Dendritic cell treated with granulocyte-macrophage colony-stimulating factor and Interleukin-4, amounts not matched to agents 40 ng/mL and 50 ng/mL, for 4 days (primary cell): Measurements from ENCODE around the gene KCNMB1.
"Not testable (repeated sequence)": the region's sequence is repeated elsewhere in the genome, so short reads cannot be mapped to it uniquely, and the experiment has no call there.

Experiments
- H3K27ac Mint-ChIP-seq: one replicate; pipeline ENCODE4 v1.8.0; 2022; ENCODE audit warnings: mild to moderate bottlenecking, mixed read lengths
- H3K27me3 Mint-ChIP-seq: one replicate; pipeline ENCODE4 v1.8.0; 2022; ENCODE audit warnings: mild to moderate bottlenecking, mixed read lengths
- H3K36me3 Mint-ChIP-seq: one replicate; pipeline ENCODE4 v1.8.0; 2022; ENCODE audit warnings: low read depth, mixed read lengths
- H3K4me1 Mint-ChIP-seq: one replicate; pipeline ENCODE4 v1.8.0; 2022; ENCODE audit warnings: low read depth, mixed read lengths
- H3K4me3 Mint-ChIP-seq: one replicate; pipeline ENCODE4 v1.8.0; 2022; ENCODE audit warnings: mild to moderate bottlenecking, moderate library complexity, mixed read lengths
- H3K9me3 Mint-ChIP-seq: one replicate; pipeline ENCODE4 v1.8.0; 2022; ENCODE audit warnings: mixed read lengths
- intact Hi-C: fragments of 100-400 bp; cut with micrococcal nuclease; formaldehyde crosslinking; loops from one replicate; pipeline ENCODE4 v1.15.0; 2022

The KCNMB1 gene

DNA sequence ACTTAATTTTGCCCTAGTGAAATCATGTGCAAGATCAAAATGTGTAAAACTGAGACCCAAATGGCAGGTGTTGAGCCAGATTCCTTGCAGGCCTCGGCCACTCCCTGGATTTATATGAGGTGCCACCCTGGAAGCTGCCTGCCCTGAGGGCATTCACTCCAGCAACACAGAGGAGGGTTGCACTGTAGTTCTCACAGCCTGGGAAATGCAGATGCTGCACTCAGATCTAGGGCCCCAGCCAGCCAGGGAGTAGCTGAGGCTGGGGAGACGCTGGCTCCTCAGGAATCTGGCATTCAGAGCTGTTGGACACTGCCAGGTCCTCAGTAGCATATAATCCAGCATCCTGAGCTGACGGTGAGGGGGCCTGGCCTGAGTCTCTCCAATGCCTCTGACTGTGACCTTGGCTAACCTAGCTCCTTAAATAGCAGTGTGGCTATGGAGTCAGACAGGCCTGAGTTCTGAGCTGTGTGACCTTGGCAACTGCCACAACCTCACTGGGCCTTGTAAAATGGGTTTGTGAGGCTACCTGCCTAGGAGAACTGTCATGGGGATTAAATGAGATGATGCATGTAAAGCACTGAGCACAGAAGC lies 8.7 kb downstream of the KCNMB1 start:
- no peaks in the 10 kb centered on the region for H3K27me3 Mint-ChIP-seq
- H3K27ac Mint-ChIP-seq = no peak overlapping the region
- peaks cover 87% of the 10 kb centered on the region for H3K36me3 Mint-ChIP-seq
- intact Hi-C loops = no loop called here
- no peak overlapping the region for H3K4me3 Mint-ChIP-seq
- H3K4me1 Mint-ChIP-seq = no peaks in the 10 kb centered on the region
- no peaks in the 10 kb centered on the region for H3K9me3 Mint-ChIP-seq

DNA sequence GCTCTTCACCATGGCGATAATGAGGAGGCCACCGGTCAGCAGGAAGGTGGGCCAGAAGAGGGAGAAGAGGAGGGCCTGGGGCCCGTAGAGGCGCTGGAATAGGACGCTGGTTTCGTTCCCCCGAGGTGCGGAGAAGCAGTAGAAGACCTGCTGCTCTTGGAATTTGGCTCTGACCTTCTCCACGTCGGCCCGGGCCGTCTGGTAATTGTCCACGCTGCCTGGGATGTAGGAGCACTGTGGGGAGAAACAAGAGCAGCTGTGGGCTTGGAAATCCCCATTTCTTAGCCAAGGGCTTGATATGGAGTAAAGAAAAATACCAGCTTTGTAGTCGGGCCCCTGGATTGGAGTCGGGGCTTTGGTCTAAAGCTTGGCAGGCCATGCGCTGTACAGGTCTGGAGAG lies 10.4 kb downstream of the KCNMB1 start:
- Mint-ChIP-seq H3K27me3 (no peaks in the 10 kb centered on the region), H3K27ac (no peak overlapping the region), H3K4me3 (no peak overlapping the region), H3K36me3 (peaks cover 70% of the 10 kb centered on the region), H3K4me1 (peaks cover 5% of the 10 kb centered on the region), H3K9me3 (no peaks in the 10 kb centered on the region)
- intact Hi-C loops = no loop called here

DNA sequence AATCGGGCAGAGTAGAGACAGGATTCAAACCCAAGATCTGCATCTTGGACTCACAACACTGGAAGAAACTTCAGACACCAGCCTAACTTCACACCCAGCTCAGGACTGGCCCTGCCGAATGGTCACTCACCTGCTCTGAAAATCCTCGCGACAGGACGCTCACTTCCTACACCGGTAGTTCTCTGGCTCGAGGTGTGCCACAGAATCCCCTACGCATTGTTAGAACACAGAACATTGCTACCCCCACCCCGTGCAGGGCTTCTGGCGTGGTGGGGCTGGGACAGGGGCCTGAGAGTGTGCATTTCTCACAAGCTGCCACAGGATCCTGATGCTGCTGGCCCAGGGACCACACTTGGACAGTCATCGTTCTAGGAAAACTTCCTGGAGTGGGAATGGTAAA lies 12.1 kb downstream of the KCNMB1 start:
- Mint-ChIP-seq H3K36me3 (peaks cover 53% of the 10 kb centered on the region), H3K27me3 (no peaks in the 10 kb centered on the region), H3K4me3 (no peak overlapping the region), H3K9me3 (no peaks in the 10 kb centered on the region), H3K4me1 (peaks cover 14% of the 10 kb centered on the region), H3K27ac (no peak overlapping the region)
- intact Hi-C loops = no loop called here

DNA sequence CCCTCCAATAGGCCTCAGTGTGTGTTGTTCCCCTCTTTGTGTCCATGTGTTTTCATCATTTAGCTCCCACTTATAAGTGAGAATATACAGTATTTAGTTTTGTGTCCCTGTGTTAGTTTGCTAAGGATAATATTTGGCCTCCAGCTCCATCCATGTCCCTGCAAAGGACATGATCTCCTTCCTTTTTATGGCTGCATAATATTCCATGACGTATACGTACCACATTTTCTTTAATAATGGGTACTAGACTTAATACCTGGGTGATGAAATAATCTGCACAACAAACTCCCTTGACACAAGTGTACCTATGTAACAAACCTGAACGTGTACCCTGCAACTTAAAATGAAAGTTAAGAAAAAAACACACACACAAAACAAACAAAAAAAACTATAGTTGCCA lies 12.6 kb downstream of the KCNMB1 start:
- H3K27me3 Mint-ChIP-seq, H3K27ac Mint-ChIP-seq, intact Hi-C loops, H3K4me3 Mint-ChIP-seq, H3K9me3 Mint-ChIP-seq: not testable (repeated sequence)
- Mint-ChIP-seq H3K36me3 (peaks cover 48% of the 10 kb centered on the region), H3K4me1 (peaks cover 14% of the 10 kb centered on the region)

DNA sequence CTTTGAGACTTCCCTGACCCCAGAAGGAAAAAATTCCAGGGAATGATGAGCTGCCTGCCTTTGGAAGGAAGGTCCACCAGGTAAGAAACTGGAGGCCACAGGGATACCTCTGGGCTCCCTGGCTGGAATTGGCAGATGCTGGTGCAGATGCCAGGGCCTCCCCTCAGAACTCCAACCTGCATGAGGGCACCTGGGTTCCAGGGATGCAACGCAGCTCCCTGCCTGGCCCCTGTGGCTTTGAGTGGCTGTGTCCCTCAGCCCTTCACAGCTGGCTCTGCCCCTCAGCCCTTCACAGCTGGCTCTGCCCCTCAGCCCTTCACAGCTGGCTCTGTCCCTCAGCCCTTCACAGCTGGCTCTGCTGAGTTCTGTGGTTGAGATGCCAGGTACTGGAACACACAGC lies 13.9 kb downstream of the KCNMB1 start:
- Mint-ChIP-seq H3K4me3 (no peak overlapping the region), H3K36me3 (peaks cover 38% of the 10 kb centered on the region), H3K27ac (no peak overlapping the region), H3K27me3 (no peaks in the 10 kb centered on the region), H3K9me3 (no peaks in the 10 kb centered on the region), H3K4me1 (peaks cover 14% of the 10 kb centered on the region)
- intact Hi-C loops = no loop called here

DNA sequence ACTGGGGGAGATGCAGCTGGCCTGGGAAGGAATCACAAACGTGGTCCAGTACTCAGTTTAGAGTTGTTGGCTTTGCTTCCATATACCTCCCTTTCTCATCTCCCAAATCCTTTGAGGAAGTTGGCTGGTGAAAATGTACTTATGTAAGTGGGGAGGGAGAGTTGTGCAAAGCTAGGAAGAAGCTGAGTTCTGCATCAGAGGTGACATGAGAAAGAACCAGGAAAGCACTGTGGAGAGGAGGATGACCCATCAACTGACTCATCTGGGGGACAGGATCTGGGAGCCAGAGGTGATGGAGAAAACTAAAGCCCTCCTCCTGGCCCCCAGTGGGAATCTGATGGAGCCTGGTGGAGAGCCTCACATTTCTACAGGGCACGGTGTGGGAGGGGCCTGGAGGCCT lies 16.2 kb downstream of the KCNMB1 start:
- H3K4me1 Mint-ChIP-seq = peaks cover 22% of the 10 kb centered on the region
- no peak overlapping the region for H3K4me3 Mint-ChIP-seq
- intact Hi-C loops = no loop called here
- no peaks in the 10 kb centered on the region for H3K27me3 Mint-ChIP-seq
- no peaks in the 10 kb centered on the region for H3K9me3 Mint-ChIP-seq
- peaks cover 16% of the 10 kb centered on the region for H3K36me3 Mint-ChIP-seq
- no peak overlapping the region for H3K27ac Mint-ChIP-seq

DNA sequence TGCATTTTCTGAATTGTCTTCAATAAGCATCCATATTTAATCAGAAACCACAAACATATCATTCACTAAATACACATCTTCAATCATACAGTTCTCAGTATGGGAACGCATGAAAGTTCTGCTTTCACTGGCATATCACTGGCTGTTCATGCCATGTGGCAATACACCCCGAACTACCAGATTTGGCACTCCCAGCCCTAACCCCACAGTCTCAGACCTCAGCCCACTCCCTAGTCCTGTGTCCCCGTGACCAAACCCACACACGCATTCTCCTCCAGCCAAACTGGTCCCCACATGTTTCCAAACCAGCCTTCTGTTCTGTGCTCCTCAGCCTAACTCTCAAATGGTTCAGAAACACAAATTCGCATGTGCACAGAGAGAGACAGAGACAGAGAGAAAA lies 20.6 kb downstream of the KCNMB1 start:
- H3K27me3 Mint-ChIP-seq = no peaks in the 10 kb centered on the region

DNA sequence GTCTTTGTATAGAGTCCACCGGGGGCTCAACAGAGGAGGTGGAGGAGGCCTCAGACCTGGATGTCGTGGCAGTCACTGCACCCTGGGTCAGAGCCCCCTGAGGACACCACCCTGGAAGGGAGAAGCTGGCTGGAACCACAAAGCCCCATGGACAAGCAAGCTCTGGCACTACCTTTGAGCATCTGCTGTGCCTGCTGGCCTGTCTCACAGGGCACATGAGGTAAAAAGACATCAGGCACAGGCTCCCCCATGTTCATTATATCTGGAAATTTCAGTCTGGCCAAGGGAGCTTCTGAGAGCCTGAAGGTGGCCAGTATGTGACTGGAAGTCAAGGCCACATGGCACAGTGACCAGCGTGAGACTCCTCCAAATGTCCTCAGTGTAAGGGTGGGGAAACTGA lies 22.9 kb downstream of the KCNMB1 start:
- H3K9me3 Mint-ChIP-seq = no peaks in the 10 kb centered on the region
- H3K27ac Mint-ChIP-seq = peak overlapping the region; percentile 4
- peaks cover 67% of the 10 kb centered on the region for H3K4me1 Mint-ChIP-seq
- H3K4me3 Mint-ChIP-seq = no peak overlapping the region
- H3K27me3 Mint-ChIP-seq = no peaks in the 10 kb centered on the region
- H3K36me3 Mint-ChIP-seq = no peaks in the 10 kb centered on the region
- intact Hi-C loops = no loop called here

More for the DNA sequence above, 20.6 kb downstream of the KCNMB1 start:
- intact Hi-C loops = no loop called here
- Mint-ChIP-seq H3K4me1 (peaks cover 55% of the 10 kb centered on the region), H3K27ac (no peak overlapping the region), H3K9me3 (no peaks in the 10 kb centered on the region), H3K36me3 (no peaks in the 10 kb centered on the region), H3K4me3 (no peak overlapping the region)

DNA sequence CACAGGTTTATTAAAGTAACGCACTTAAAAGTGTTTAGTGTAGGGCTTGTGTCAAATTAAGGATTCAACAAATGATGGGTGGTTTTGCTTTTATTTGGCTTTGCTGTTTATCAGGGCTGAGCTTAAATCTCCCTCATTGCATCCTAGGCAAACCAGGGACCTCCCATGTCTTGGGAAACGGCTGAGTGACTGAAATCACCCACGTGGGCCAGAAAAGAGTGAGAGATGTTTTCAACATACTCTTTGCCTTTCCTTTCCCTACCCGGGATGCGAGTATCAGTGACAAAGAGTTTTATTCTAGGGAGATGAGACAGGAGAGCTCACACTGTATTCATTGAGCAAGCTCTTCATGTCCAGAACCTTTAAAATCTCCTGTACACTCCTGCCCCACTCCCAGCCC lies 23.3 kb downstream of the KCNMB1 start:
- intact Hi-C loops = no loop called here
- H3K27ac Mint-ChIP-seq = peak overlapping the region; percentile 4
- no peak overlapping the region for H3K4me3 Mint-ChIP-seq
- H3K27me3 Mint-ChIP-seq = no peaks in the 10 kb centered on the region
- H3K9me3 Mint-ChIP-seq = no peaks in the 10 kb centered on the region
- no peaks in the 10 kb centered on the region for H3K36me3 Mint-ChIP-seq
- H3K4me1 Mint-ChIP-seq = peaks cover 71% of the 10 kb centered on the region

DNA sequence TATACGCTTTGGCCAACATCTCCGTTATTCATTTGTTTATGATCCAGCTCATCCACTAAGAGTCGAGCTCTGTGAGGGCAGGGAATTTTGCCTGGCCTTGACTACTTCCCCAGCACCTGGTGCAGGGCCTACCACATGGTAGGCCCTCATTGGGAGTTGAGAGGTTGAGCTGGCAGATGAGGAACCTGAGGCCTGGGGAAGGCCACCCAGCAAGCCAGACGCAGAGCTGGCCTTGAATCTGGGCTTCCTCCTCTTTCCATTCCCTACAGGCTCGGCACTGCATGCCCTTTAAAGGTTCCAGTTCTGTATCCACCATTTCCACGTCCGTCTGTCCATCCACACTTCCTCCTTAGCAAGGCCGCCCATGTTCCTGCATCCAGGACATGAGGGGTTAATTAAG lies 24.2 kb downstream of the KCNMB1 start:
- Mint-ChIP-seq H3K4me3 (no peak overlapping the region), H3K9me3 (no peaks in the 10 kb centered on the region), H3K27me3 (no peaks in the 10 kb centered on the region), H3K36me3 (no peaks in the 10 kb centered on the region), H3K4me1 (peaks cover 78% of the 10 kb centered on the region), H3K27ac (peak overlapping the region; percentile 98)
- intact Hi-C loops = no loop called here

DNA sequence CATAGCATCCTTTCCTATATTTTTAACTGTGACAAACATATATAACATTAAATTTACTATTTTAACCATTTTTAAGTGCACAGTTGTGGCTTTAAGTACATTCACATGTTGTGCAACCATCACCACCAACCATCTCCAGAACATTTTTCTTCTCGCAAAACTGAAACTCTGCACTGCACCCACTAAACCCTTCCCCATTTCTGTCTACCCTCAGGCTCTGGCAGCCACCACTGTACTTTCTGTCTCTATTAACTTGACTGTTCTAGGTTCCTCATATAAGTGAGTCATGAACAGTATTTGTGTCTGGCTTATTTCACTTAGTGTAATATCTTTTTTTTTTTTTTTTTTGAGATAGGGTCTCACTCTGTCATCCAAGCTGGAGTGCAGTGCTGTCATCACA lies 25.5 kb downstream of the KCNMB1 start:
- intact Hi-C loops = loop anchor here (2.0 kb wide), 1 partner anchor 67 kb away; the partner anchor contains the start of gene LCP2
- Mint-ChIP-seq H3K27ac (peak overlapping the region; percentile 98), H3K27me3 (no peaks in the 10 kb centered on the region), H3K4me3 (no peak overlapping the region), H3K9me3 (no peaks in the 10 kb centered on the region), H3K36me3 (no peaks in the 10 kb centered on the region), H3K4me1 (peaks cover 88% of the 10 kb centered on the region)

DNA sequence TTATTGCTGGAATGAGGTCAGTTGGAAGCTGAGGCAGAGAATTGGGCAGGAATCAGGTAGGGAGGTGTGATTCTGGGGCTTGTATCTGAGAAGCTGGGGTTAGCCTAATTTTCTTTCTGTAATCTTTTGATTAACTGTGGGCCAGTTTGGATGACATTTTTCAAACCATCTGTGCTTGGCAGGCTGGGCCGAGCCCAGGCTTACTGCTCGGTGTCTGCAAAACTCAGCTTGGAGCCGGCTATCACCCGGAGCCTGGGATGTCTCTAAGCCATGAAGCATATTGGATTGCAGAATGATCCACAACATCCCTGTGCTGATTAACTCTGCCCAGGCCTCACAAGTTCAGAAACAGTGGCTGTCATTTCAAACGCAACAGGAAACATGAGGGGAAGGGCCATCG lies 26.5 kb downstream of the KCNMB1 start:
- Mint-ChIP-seq H3K27ac (peak overlapping the region; percentile 98), H3K27me3 (no peaks in the 10 kb centered on the region), H3K4me3 (no peak overlapping the region), H3K36me3 (no peaks in the 10 kb centered on the region), H3K9me3 (no peaks in the 10 kb centered on the region), H3K4me1 (peaks cover 90% of the 10 kb centered on the region)
- intact Hi-C loops = loop anchor here (2.0 kb wide), 1 partner anchor 66 kb away; the partner anchor contains the start of gene LCP2

DNA sequence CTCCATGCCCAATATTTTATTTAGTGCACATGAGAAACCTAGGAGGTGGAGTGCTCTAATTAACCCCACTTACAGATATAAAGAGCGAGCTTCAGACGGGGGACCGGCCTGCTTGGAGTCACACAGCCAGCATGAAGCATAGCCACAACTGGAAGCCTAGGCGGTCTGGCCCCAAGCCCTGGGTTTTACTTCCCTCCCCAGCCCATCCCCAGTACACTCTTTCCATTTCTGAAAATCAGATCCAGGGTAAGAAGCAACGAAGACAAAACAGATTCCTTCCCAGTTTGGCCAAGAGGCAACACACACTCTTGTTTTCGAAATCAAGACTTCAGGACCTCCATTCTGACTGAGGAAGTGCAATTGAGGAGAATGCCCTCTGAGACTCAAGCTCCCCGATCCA lies 27.1 kb downstream of the KCNMB1 start:
- H3K4me1 Mint-ChIP-seq = peaks cover 90% of the 10 kb centered on the region
- no peaks in the 10 kb centered on the region for H3K27me3 Mint-ChIP-seq
- intact Hi-C loops = loop anchor here (2.0 kb wide), 1 partner anchor 65 kb away; the partner anchor contains the start of gene LCP2
- H3K9me3 Mint-ChIP-seq = no peaks in the 10 kb centered on the region
- H3K4me3 Mint-ChIP-seq = no peak overlapping the region
- H3K36me3 Mint-ChIP-seq = no peaks in the 10 kb centered on the region
- H3K27ac Mint-ChIP-seq = peak overlapping the region; percentile 98

DNA sequence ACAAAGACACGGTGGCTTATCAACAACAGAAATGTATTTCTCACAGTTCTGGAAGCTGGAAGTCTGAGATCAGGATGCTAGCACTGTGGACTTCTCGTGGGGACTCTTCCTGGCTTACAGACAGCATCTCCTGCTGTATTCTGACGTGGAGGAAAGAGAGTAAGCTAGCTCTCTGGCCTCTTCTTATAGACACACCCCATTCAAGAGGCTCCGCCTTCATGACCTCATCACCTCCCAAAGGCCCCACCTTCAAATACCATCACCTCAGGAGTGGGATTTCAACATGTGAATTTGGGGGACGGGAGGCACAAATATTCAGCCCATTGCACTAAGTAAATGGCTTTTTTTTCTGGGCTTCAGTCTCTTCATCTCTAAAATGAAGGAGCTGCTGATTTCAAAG lies 27.6 kb downstream of the KCNMB1 start:
- Mint-ChIP-seq H3K27ac (peak overlapping the region; percentile 98), H3K4me1 (peaks cover 91% of the 10 kb centered on the region), H3K36me3 (no peaks in the 10 kb centered on the region), H3K27me3 (no peaks in the 10 kb centered on the region), H3K9me3 (no peaks in the 10 kb centered on the region), H3K4me3 (no peak overlapping the region)
- intact Hi-C loops = loop anchor here (2.0 kb wide), 2 partner anchors 29 to 65 kb away; partner anchors contain the start of gene LCP2

DNA sequence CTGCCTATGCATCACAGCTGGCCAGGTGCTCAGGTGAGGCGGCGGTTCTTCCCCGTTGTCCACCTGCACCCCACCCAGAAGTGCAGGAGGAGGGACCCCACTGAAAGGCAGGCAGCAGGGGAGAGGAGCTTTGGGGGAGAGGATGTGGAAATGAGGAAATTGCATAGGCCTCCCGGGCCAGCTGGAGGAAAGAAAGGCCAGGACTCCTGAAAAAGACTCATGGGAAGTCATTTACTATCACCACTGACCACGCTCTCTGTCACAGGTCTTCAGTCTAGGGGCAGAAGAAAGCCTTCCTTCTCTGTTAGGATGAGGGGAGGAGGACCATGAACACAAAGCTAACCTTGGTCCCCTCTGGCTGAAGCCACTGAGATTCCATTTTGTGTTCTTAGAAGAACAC lies 28.1 kb downstream of the KCNMB1 start:
- H3K27me3 Mint-ChIP-seq = no peaks in the 10 kb centered on the region
- H3K36me3 Mint-ChIP-seq = no peaks in the 10 kb centered on the region
- H3K27ac Mint-ChIP-seq = peak overlapping the region; percentile 98
- no peak overlapping the region for H3K4me3 Mint-ChIP-seq
- intact Hi-C loops = loop anchor here (2.0 kb wide), 1 partner anchor 28 kb away; no protein-coding TSS in a partner anchor
- H3K9me3 Mint-ChIP-seq = no peaks in the 10 kb centered on the region
- peaks cover 90% of the 10 kb centered on the region for H3K4me1 Mint-ChIP-seq
